DMS53 (cell line): ENCODE data around the gene CRTAC1.
A peak's percentile ranks its signal among the peaks of the same experiment; 100 is the strongest.

Source experiments
- DNase-seq: peaks from one replicate; lab custom pipeline; 2025; lab: John Stamatoyannopoulos, UW

CRTAC1 gene

DNA sequence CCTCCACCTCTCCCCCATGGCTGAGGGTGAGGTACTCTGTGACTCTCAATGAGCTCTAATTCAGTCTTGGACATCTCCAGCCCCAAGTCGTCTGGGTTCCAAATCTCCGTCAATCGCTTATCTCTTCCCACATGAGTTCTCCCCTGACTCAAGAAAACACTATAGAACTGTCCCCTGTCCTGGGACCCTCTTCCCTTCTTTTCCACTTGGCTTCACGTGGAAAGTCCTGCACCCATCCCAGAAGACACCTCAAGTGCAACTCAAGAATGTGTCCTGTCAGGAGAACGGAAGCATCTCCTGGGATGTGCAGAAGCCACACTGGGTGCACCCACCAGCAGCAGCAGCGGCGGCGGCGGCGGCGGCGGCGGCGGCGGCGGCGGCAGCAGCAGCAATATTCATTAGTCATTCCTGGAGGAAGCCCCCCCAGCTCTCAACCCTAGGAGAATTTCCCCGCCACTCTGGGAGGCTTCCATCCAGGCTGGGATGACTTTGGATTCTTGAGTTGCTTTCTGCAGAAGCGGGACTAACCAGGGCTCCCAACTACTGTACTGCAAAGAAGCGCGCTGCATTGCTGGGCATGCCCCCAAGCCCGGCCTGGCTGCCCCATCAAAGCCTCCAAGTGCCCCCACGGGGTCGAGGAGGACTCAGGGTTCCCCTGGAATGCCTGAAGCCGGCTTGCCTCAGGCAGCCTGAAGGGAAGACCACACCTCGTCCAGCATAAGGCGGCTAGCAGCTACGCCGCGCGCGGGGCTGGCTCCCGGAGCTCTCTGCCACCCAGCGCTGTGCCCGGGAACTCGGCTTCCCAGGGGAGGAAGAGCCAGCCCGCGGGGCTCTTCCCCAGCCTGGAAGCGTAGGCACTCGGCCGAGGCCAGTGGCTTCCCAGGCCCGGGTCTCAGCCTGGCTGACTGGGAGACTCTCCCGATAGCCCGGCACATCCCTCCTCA lies 1.0 kb downstream of the CRTAC1 start:
- peak; percentile 75 for DNase-seq

DNA sequence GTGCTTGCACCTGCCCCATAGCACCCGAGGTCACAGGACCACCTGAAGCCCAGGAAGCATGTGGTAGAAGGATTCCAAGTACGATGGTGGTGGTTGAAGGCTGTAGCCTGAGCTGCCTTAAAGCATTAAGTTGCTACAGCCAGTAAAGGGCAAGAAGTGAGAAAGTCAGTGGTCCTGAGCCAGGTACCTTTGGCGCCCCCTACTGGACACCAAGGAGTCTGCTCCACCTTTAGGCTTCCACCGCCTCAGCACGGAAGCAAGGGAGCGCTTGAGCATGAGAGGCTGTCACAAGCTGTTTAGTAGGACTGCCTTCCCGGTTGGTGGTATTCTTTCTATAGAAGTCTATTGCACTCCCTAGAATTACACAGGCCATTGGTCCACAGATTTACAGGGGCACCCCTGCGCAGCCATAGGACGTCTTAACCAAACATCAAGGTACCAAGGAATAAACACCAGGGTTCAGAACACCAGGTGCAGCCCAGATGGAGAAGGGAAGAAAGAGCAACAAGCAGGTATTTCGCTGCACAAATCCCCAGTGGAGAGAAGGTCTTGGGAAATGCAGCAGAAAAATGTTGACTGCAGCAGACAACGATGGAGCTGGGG lies 2.2 kb downstream of the CRTAC1 start:
- DNase-seq = peak; percentile 94

DNA sequence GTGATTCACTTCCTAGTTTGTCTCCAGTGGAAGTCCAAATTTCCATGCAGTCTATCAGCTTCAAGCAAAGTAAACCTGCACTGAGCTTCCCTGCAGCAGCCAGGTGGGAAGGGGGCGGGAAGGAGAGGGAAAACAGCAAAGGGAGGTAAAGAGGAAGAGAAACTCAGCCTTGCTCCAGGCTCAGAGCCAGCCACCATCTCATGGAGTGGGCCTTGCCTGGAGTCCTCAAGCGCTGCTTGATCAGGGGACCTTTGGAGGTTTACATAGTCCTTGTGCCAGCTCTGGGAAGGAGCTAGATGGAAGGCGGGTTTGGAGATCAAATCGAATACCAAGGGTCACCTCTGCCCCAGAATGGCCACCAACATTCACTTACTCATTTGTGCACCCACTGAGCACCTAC lies 7.4 kb downstream of the CRTAC1 start:
- no peak for DNase-seq

DNA sequence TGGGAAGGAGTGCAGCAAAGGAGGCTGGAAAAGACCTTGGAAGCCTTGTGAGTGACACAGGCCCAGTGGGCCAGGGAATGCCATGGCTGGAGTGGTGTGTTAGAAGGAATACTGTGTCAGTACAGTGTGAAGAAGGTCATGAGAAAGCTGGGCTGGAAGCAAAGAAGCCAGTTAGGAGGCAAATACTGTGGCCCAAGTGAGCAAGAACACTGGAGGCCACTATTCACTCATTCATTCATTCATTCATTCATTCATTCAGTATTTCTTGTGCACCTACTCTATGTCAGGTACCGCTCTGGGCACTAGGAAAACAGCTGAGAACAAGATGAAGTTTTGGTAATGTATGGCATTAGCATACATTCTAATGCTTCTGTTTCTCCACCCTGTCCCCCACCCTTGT lies 9.6 kb downstream of the CRTAC1 start:
- DNase-seq = no peak

DNA sequence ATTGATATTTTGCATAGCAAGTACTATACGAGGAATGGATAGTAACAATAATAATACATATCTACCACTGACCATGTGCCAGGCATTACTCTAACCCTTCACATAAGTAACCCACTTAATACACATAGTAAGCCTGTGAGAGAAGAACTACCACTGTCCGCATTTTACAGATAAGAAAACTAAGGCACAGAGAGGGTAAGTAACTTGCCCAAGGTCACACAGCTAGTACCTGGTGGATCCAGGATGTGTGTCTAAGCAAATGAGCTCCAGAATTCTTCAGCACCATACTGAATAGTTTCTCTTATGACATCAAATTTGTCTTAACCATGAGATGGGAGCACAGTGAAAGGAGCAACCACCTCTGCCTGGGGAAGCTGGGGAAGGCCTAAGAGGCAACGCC lies 10.2 kb downstream of the CRTAC1 start:
- no peak for DNase-seq

DNA sequence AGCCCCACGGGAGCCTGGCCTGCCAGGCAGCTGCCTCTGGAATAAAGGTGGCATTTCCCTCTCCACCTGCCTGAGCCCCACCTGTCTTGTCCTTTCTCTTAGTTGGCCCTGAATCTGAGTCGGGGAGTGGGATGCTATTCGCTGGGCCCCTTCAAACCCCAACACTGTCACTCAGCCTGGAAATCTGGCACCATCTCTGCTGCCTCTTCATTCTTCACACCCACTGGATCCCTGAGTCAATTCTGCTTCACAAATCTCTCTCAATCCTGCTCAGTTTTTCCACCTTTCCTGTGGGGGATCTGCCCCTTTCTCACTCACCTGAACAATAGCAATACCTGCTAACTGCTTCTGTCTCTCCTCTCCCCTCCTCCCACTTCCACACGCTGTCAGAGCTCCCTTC lies 10.6 kb downstream of the CRTAC1 start:
- DNase-seq = no peak

DNA sequence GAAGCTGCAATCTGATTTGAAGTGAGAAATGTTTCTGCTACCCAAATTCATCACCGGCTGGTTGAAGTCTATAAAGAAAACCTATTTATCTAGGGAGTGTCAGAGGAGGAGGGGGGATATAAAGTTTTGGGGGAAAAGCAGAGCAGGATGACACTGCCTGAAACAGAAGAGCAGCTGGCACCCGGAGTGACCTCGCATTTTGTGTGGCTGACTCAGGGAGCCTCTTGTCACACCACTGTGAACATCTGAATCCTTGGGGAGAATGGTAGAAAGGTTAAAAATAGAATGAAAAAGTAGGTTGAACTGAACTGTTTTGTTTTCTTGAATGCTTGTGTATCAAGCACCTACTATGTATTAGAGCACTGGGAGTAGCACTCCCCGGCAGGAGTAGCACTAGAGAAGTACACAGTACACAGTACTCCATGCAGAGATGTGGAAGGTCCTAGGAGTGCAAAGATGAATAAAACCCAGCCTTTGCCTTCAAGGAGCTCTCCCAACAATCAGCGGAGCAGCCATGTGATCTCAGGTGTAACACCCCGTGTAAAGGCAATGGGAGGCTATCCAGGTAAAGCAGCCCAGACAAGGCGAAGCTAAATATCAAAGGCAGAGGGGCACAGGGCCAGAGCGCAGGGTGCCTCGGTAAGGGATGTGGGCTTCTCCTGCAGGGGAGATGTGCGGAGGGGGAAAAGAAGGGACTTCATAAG lies 13.5 kb downstream of the CRTAC1 start:
- no peak for DNase-seq

DNA sequence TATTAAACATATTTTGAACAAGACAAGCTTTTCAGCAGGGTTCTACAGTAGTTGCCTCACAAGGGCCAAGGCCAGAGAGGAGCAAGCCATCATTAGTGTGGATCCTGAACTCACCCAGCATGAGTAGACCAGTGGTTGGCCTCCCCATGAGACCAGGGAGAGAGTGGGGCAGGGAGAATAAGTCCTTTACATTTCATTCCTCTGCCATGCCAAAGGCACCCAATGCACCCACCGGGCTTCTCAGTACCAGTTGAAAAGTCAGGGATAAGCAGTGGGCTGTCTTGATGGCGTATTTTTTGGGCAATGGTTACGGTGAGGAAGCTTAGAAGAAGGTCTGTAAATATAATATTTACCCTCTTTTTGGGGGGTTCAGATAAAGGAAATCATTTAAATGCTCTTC lies 16.6 kb downstream of the CRTAC1 start:
- no peak for DNase-seq

DNA sequence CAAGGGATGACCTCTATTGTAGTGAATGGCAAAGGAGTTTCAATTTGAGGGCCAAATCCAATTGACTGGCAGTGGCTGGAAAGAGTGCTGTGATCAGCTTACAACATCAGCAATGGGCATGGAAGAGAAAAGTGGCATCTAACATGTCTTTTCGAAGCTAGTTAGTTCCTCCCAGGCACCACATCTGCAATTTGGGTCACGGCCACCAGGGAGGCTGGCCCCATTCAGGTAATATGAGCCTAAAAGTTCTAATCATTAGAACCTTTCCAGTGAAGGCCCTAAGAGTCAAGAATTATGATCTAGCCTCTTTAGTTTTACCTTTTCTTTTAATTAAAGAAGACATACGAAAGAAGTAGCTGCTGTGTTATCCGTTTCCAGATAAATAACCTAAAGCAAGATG lies 17.3 kb downstream of the CRTAC1 start:
- peak; percentile 20 for DNase-seq

DNA sequence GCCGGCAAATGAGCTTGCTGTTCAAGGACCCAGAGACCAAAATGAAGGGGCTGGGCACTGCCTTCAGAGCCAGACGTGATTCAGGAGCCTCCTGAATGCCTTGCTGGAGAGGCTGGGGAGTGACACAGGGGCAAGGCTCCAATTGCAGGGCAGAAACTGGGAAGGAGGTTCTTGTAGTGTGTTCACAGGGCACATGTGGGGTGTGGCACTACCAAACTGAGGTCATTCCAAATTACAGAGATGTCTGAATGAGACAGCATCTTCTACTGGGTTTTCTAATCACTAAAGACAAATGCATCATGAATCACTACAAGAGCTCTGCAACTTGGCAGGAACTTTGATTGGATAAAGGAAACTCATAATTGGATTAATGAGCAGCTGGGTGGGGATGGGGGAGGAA lies 17.8 kb downstream of the CRTAC1 start:
- DNase-seq = no peak

DNA sequence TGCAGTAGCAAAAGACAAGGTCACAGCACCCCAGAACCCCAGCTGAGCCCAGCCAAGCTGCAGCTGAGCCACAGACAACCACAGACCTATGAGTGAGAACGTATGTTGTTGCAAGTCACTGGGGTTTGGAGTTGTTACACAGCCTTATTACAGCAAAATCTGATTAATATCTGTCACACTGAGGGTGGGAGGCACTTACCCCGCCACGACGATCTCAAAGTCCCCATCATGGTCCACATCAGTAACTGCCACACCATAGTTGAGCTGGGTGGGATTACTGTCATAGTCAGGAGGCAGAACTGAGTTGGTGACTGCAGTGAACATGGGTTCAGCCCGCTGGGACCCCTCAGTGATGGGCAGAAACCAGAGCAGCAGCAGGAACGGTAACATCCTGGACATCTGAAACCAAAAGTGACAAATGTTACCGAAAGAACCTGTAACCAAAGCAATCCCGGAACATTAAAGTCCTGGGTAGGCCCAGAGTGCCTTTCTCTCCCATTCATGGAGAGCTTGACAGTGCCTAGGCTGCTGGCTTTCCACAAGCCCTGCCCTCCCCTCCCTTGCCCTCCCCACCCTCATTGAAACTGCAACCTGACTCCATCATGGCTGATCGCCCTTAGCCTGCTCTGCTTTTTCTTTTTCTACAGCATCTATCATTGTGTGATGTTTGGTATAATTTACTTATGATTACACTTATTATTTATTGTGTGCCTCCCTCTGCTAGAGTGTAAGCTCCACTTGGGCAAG lies 19.3 kb downstream of the CRTAC1 start:
- no peak for DNase-seq

DNA sequence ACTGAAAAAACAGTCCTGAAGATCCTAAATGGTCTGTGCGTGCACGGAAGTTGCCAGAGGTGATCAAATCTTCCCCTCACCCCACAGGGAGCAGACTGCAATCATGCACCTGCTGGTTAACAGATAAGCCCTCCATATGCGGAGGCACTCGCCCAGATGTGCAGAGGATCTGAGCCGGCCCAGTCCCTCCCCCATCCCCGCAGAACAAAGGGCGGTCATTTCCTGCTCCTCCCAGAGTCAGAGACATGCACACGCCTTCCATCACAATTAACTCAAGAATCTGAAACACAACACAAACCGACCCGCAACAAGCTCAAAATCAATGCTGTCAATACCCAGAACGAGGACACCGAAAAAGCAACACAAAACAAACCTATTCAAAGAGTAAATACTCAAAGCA lies 24.2 kb downstream of the CRTAC1 start:
- DNase-seq = peak; percentile 73

DNA sequence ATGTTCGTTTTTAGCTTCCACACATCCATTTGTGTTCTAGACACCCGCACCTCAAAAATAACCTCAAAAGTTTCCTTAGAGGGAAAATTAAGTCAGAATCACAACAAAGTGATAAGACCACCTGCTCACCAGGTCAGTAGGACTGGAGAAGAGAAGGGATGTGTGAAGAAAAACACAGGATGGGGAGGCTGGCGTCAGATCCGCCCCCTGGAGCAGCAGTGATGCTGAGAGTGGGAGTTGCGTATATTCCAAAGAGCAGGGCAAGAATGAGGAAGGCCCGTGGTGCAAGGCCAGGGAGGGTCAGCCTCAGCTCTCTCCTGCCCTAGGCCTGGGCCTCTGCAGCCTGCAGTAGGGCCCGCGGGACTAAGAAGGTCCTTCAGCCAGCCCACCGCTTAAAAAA lies 28.7 kb downstream of the CRTAC1 start:
- DNase-seq = no peak

DNA sequence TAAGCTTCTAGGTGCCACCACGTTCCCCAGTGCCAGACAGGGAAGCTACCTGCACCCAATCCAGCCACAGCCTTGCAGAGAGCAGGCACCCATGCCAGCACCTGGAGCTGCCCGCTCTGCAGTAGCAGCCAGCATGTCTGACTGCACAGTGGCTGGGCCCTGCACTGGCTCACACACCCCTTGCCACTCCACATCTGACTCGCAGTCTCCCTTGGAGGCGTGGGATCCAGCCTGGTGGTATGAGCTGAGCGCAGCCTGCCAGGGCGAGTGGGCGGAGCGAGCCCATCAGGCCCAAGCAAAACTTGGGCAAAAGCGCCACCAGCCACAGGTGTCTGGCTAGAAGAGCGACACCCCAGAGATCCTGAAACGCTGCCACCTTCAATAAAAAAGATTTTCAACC lies 30.1 kb downstream of the CRTAC1 start:
- DNase-seq = no peak

DNA sequence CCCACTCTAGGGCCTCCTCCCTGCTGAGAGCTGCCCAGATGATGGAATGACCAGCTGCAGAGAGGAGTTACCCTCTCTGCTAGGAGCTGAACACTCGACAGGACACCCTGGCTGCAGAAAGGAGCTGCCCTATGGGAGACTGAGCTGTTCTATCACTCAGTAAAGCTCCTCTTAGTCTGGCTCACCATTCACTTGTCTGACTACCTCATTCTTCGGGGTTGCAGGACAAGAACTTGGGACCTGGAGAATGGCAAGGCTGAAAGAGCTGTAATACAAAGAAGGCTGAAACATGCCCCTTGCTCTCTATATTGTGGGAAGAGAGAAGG lies 30.5 kb downstream of the CRTAC1 start:
- DNase-seq = no peak

DNA sequence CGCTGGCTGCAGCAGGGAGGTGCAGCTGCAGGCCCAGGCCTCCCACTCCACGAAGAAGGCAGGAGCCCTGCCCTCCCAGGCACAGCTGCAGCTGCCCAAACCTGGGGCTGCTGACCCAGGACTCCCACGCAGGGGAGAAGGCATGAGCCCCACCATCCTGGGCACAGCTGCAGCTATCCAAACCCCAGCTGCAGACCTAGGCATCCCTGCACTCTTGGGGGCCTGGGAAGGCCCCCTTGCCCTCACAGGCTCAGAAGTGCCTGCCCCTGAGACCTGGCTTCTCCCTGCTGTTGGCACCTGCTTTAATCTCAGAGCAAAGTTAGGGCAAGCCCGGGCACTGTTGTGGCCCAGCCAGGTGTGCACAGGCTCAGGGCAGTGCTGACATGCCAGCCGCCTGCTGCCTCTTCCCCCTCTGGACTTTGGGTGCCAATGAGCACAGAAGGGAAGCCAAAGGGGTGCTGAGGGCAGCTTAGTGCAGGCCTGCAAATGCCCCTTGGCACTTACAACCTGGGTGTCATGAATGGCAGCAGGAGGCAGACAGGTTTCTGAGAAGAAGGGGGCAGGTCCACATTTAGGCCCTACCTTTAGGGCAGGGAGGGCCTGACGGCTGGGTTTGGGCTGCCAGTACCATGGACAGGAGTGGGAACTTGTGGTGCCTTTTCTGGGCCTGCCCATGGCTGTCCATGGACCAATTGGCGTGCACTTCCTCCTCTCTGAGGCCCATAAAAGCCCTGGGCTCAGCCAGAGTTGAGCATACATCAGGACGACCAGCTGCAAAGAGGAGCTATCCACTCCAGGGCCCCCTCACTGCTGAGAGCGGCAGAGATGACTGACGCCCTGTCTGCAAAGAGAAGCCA lies 31.1 kb downstream of the CRTAC1 start:
- DNase-seq = peak; percentile 21

DNA sequence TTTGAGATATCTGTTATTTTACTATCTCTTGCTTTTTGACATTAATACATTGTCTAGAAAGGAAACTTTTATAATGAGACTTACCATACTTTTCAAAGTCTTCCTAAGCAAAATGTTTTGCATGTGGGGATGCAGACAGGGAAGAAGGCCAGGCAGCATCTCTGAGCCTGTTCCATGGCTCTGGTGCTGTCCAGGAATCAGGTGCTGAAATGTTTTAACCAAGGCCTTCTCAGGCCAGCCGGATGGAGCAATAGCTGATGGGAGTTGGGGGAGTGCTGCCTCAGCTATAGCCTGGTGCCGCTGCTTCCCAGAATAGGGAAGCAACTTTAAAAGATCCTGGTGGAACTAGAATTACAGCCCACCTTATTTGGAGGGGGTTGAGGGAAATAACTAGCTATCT lies 38.5 kb downstream of the CRTAC1 start:
- DNase-seq = peak; percentile 45

DNA sequence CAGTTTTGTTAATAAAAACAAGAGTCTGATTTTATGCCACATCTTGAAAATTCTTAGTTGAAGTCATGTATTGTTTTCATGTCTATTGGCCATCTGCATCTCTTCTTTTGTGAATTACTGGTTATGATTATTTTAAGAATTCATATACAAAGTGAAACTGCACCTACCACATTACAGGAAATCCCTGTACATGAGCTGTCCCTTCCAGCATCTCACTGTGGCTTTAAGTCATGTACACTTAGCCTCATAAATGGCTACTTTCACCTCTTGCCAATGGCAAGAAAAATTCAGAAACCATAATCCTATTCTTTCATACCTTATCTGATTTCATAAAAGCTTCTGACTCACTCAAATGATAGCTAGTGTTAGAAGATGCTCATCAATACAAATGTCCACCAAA lies 48.6 kb downstream of the CRTAC1 start:
- no peak for DNase-seq

DNA sequence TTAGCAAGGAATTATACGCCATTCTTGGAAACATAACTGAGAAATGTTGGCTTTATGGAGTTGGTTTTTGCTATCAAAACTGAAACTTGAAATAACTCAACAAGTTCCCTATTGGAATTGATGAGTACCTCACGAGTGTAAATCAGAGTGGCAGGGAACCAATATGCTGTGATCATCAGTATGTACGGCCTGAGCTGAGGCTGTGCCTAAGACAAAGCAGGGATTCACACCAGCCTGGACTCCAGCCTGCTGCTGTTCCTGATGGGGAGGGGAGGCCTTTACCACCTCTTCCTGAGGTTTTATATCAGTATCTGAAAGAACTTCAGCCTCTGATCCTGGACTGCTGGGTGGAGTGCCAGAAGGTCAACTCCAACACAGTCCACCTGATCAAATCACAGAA lies 52.7 kb downstream of the CRTAC1 start:
- DNase-seq = no peak

DNA sequence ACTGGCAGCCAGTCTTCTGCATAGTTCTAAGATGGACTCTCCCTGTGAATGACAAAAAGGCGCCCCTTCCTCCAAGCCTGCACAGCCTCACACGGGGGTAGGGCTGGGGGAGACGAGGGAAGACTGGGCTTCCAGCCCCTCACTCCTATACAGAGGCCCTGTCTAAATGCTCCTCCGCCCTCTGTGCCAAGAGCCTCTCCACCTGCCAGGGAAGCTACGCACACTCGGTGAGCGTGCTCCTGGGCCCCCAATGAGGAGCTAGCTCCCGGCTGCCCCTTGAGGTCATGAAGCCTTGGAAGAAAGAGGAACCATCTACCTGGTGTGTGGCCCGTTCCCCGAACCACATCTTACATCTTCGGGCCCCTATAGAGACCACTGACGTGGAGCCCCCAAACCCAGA lies 54.8 kb downstream of the CRTAC1 start:
- DNase-seq = no peak
